DMS79 (cell line): ENCODE results near the gene SEMA5A.
A peak's percentile ranks its signal among the peaks of the same experiment; 100 is the strongest.

Experiments used
- DNase-seq: peaks from one replicate; lab custom pipeline; 2025; lab: John Stamatoyannopoulos, UW

Gene SEMA5A

GRCh38 chr5:9331372-9331771 lies 214.5 kb downstream of the SEMA5A start:
- DNase-seq: no peak

DNA sequence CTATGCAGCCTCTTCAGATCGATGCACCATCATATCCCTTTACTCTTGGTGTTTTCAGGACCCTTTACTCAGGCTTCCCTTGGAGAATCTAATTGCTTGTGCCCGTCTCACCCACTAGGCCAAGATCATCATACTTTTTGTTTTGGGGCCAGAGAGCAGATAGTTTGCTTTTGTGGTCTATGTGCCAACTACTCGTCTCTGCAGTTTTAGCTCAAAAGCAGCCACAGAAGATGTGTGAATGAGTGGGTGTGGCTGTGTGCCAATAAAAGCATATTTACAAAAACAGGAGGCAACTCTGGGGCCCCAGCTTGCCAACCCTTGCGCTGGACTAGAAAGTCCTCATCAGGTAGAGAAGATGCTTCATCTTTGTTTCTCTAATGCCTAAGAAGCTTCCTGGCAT lies 216.8 kb downstream of the SEMA5A start:
- peak; percentile 42 for DNase-seq

GRCh38 chr5:9325549-9325948 lies 220.3 kb downstream of the SEMA5A start:
- DNase-seq: no peak

DNA sequence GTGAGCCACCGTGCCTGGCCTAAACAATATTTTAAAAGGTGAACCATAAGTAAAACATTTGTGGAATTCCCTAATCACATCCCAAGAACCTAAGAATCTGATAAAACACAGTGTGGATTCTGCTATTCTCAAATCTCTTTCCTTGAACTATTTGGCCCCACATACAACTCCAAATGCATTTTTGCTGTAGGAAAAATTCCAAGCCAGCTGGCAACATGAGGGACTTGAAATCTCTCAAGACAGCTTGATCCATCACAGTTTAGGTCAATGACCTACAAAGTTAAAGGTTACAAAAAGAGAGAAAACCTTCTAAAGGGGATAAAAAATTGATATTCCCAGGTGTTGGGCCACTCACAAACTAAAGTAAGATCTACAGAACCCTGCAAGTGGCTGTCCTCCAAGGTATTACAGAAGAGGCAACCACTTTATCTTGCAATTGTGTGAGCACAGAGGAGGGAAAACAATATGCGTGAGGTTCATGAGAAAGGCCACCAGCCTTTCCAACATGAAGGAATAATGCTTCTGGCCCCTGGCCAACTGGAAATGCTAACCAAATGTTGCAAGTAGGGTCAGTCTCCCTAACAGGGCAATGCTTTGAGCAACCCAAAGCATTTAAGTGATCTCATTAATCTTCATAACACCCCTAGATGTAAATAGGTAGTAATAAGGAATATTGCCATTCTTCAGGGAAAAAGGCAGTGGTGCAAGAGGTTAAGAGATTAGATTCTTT lies 221.4 kb downstream of the SEMA5A start:
- no peak for DNase-seq

DNA sequence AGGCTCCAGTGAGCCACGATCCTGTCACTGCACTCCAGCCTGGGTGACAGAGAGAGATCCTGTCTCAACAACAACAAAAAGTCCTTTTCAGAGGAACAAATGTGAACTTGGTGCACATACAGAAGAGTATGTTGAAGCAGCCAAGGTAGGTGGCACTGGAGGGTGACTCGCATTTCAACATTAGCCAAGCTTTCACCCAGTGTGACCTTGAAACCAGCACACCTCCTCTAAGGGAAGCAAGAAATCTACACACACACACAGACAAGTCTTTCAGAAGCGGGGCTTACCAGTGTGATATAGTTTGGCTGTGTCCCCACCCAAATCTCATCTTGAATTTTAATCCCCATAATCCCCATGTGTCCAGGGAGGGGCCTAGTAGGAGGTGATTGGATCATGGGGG lies 225.2 kb downstream of the SEMA5A start:
- DNase-seq: no peak

- no peak for DNase-seq
These were observed 227.8 kb downstream of the SEMA5A start for GRCh38 chr5:9318031-9318430.

DNA sequence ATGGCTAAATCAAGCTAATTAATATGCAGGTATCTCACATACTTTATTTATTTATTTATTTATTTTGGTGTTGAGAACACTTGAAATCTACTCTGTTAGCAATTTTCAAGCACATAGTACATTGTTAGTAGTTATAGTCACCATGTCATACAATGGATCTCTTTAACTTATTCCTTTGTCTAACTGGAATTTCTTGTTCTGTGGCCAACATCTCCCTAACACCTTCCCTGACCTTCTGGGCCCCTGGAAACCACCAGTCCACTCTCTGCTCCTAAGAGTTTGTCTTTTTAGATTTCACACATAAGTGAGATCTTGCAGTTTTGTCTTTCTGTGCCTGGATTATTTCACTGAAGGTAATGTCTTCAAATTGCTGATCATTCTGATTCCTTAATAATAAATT lies 229.1 kb downstream of the SEMA5A start:
- DNase-seq: no peak

DNA sequence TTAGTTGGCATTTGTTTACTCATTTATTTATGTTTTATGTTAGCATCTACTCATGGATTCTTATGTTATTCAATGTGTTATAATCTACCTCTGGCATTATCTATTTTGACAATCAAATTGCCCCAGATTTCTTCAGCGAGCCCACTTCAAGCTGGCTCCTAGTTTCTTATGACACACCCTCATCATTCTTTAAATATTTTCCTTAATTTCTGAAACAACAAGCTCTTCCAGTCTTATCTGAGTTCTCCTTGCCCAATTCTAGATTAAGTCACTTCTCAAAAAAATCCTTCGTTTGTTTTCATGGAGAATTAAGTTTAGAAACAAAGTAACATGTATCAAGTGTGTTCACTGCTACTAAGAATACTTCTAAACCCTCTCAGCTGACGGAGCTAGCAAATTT lies 229.8 kb downstream of the SEMA5A start:
- DNase-seq: no peak

- no peak for DNase-seq
These were observed 231.3 kb downstream of the SEMA5A start for GRCh38 chr5:9314558-9314957.

DNA sequence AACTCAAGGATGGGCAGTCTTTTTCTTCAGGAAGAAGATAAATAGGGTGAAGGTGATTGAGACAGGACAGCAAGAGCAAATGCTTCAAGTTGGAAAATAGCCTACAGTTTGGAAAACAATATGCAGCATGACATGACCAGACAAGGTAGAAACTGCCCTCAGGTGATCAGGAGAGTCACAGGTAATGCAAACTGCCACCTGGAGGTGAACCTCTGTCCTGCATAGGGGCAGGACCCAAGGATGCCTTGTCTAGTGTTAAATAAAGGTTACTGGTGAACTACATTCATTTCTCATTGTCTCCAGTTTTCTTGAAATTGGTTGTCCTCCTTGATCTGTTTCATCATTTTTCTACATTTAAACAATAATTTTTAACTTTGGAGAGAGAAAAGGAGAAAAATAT lies 232.1 kb downstream of the SEMA5A start:
- no peak for DNase-seq

- DNase-seq: no peak
These were observed 238.7 kb downstream of the SEMA5A start for GRCh38 chr5:9307150-9307549.

DNA sequence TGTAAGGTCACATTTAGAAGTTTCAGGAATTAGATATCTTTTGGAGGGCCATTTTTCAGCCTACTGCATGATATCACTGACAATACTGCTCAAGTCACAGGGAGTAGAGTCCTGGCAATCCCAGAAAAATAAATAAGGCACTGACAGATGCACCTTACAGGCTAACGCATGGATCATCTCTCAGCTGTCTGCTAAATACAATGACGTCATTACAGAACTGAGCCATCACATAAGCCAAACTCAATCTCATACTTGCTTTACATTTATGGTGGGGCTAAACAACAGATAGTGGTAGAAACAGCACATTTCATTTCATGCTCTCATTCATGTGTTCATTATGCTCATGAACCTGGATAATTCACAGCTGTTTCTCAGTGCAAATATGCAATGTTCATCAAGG lies 243.7 kb downstream of the SEMA5A start:
- DNase-seq: no peak

GRCh38 chr5:9301200-9301599 lies 244.7 kb downstream of the SEMA5A start:
- DNase-seq: no peak

DNA sequence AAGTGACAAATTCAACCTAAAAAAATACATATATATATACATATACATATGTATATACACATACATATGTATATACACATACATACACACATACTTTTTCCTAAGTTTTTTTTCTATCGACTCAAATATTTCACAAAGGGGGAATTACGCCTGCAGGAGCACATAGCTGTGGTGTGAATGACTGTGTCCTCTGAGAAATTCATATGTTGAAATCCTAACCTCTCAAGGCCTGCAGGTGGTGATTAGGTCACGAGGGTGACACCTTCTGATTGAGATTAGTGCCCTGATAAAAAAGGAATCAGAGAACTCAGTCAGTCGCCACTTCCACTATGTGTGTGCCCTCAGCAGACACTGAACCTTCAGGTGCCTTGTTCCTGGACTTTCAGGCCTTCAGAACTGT lies 248.7 kb downstream of the SEMA5A start:
- no peak for DNase-seq

- DNase-seq: no peak
These were observed 250.4 kb downstream of the SEMA5A start for GRCh38 chr5:9295466-9295801.

GRCh38 chr5:9294793-9295465 lies 250.9 kb downstream of the SEMA5A start:
- no peak for DNase-seq

DNA sequence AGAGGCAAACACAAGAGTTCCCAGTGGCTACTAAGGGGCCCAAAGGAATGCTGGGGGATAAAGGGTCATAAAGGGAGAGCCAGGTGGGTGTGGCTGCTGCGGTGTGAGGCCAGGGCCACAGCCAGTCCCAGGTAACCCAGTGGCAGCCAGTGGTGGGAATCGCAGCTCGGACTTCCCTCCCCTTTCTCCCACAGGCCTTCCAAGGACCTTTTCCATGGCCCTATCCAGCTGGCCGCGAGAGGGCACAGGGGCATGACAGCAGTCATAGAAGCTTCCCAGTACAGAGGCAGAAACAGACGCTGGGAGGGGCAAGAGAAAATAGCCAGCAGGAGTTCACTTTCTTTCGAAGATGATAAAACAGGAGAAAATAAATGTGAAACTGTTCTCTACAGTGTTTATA lies 257.6 kb downstream of the SEMA5A start:
- DNase-seq: no peak

- no peak for DNase-seq
These were observed 261.0 kb downstream of the SEMA5A start for GRCh38 chr5:9284781-9285307.

DNA sequence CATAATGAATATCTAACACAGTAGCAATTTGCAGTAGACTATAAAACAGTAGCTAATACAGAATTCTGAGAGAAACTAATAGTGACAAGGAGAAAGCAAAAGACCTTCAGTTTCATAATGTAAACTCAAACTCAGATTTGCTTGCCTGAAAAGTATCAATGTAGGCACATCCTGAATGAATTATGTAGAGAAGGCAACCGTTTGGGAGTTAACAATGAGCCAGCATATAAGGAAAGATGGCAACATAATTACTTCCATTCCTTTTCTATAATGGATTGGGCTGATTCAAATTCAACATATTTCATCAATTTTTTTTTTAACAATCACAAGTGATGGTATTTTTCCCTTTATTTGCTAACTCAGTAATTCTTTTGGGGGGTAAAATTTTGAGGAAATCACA lies 261.6 kb downstream of the SEMA5A start:
- no peak for DNase-seq

DNA sequence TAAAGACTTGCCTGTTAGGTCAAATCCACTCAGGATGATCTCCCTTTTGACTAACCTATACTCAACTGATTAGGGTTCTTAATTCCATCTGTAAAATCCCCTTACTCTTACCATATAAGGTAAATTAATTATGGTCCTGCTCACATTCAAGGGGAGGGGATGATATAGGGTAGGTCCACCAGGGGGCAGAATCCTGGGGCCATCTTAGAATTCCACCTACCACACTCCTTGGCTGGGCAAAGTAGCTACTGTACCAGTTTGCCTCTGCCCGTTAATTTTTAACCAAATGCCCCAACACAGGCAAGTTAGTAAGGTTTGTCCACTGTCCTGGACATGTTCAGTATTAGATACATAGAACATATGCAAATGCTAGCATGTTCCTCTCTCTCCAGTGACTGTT lies 262.4 kb downstream of the SEMA5A start:
- DNase-seq: no peak

GRCh38 chr5:9283021-9283420 lies 262.9 kb downstream of the SEMA5A start:
- no peak for DNase-seq

DNA sequence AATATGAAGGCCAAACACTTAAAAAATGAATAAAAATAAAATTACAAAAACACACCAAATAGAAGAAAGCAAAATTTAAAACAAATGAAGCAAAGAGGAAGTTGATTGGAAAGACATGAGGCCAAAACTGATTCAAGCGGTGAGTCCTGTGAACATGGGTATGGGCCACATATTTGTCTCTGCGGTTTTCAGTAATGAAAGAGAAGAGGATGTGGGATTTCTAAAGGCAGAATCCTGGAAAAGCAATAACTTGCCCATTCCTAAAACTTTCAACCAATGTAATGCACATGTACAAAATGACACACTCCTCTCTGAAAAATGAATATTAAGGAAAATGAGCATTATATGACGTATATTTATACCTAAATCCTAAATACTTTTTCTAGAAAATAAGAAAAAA lies 263.7 kb downstream of the SEMA5A start:
- DNase-seq: no peak

- DNase-seq: no peak
These were observed 266.1 kb downstream of the SEMA5A start for GRCh38 chr5:9279774-9280173.
